Chondrocyte (in vitro differentiated cells): Measurements from ENCODE around the gene MISP. TPM values are rescaled to one million over a fixed set of nuclear protein-coding genes. Genes with fewer than 3 reads are reported as not detected.
"Not testable (repeated sequence)": the region's sequence is repeated elsewhere in the genome, so short reads cannot be mapped to it uniquely, and the experiment has no call there.

Source experiments
- DNase-seq: peaks from one replicate; pipeline ENCODE4 v3.0.0; 2021; ENCODE audit warnings: mixed read lengths, low spot score
- H3K27ac Mint-ChIP-seq: one replicate; pipeline ENCODE4 v1.8.0; 2021; ENCODE audit warnings: mild to moderate bottlenecking, moderate library complexity, mixed read lengths; ENCODE audit not compliant: unreplicated experiment
- H3K27me3 Mint-ChIP-seq: 2 replicates; pipeline ENCODE4 v1.8.0; 2021; ENCODE audit warnings: low read depth, mixed read lengths
- H3K36me3 Mint-ChIP-seq: 2 replicates; pipeline ENCODE4 v1.8.0; 2021; ENCODE audit warnings: low read depth, mixed read lengths
- H3K4me1 Mint-ChIP-seq: 2 replicates; pipeline ENCODE4 v1.8.0; 2021; ENCODE audit warnings: low read depth, mild to moderate bottlenecking, mixed read lengths
- H3K4me3 Mint-ChIP-seq: one replicate; pipeline ENCODE4 v1.8.0; 2021; ENCODE audit warnings: mild to moderate bottlenecking, moderate library complexity, mixed read lengths; ENCODE audit not compliant: unreplicated experiment
- H3K9me3 Mint-ChIP-seq: 2 replicates; pipeline ENCODE4 v1.8.0; 2021; ENCODE audit warnings: low read depth, mixed read lengths
- CTCF ChIP-seq: fragments of 200-600 bp; sonication (generic); IDR thresholded peaks from 2 replicates; pipeline ENCODE4 v1.5.0; 2021; ENCODE audit warnings: antibody characterized with exemption, mild to moderate bottlenecking, moderate library complexity
- total RNA-seq: library from RNA; stranded (reverse); gene quantifications from 3 replicates; pipeline ENCODE4 v1.2.1, GENCODE V29; 2021

MISP gene
- total RNA-seq, 1 donor from 2014 or later, result 1.5 TPM

GRCh38 chr19:726993-727956, 23.6 kb upstream of the MISP start:
- Mint-ChIP-seq H3K27ac (peak overlapping the region; percentile 12), H3K36me3 (peaks cover 13% of the 10 kb centered on the region)

GRCh38 chr19:728011-728410, 22.9 kb upstream of the MISP start:
- Mint-ChIP-seq H3K4me3 (no peak overlapping the region), H3K4me1 (peaks cover 11% of the 10 kb centered on the region), H3K27me3 (no peaks in the 10 kb centered on the region), H3K9me3 (no peaks in the 10 kb centered on the region), H3K36me3 (peaks cover 13% of the 10 kb centered on the region), H3K27ac (peak overlapping the region; percentile 27)
- DNase-seq, result no peak
- no peak for TF ChIP-seq CTCF

More at GRCh38 chr19:726993-727956, 23.6 kb upstream of the MISP start:
- H3K27me3 Mint-ChIP-seq, result no peaks in the 10 kb centered on the region
- TF ChIP-seq CTCF, result no peak
- no peak overlapping the region for H3K4me3 Mint-ChIP-seq
- no peaks in the 10 kb centered on the region for H3K9me3 Mint-ChIP-seq
- peaks cover 17% of the 10 kb centered on the region for H3K4me1 Mint-ChIP-seq
- DNase-seq, result no peak

GRCh38 chr19:729564-729963, 21.3 kb upstream of the MISP start:
- not testable (repeated sequence) for H3K27me3 Mint-ChIP-seq, DNase-seq, H3K4me3 Mint-ChIP-seq, H3K9me3 Mint-ChIP-seq, H3K27ac Mint-ChIP-seq
- Mint-ChIP-seq H3K36me3 (peaks cover 21% of the 10 kb centered on the region), H3K4me1 (peaks cover 16% of the 10 kb centered on the region)

- no peak for TF ChIP-seq CTCF
- Mint-ChIP-seq H3K27me3 (no peaks in the 10 kb centered on the region), H3K9me3 (no peaks in the 10 kb centered on the region), H3K27ac (no peak overlapping the region), H3K36me3 (peaks cover 24% of the 10 kb centered on the region), H3K4me3 (no peak overlapping the region), H3K4me1 (peaks cover 16% of the 10 kb centered on the region)
- DNase-seq, result no peak
Observed at GRCh38 chr19:729965-730668, 20.8 kb upstream of the MISP start.

GRCh38 chr19:731000-731399, 19.9 kb upstream of the MISP start:
- Mint-ChIP-seq H3K36me3 (peaks cover 24% of the 10 kb centered on the region), H3K4me1 (peaks cover 16% of the 10 kb centered on the region), H3K4me3 (no peak overlapping the region), H3K9me3 (no peaks in the 10 kb centered on the region), H3K27ac (no peak overlapping the region), H3K27me3 (no peaks in the 10 kb centered on the region)
- no peak for DNase-seq
- TF ChIP-seq CTCF, result no peak
